HepG2 (cell line): ENCODE results near the gene SBNO2. TPM values are rescaled to one million over a fixed set of nuclear protein-coding genes. Genes with fewer than 3 reads are reported as not detected.

Experiments used
- AGO1 ChIP-seq: fragments of 200-400 bp; formaldehyde crosslinking; IDR thresholded peaks from 2 replicates; pipeline ENCODE4 v1.6.1; 2017; ENCODE audit warnings: mild to moderate bottlenecking, low read depth, low read length, moderate library complexity; ENCODE audit not compliant: poor library complexity, severe bottlenecking
- HHEX ChIP-seq: IDR thresholded peaks from 2 replicates; pipeline ENCODE4 v1.6.1; 2016; ENCODE audit warnings: control low read depth
- KDM5B ChIP-seq: sonication (generic); formaldehyde crosslinking; IDR thresholded peaks from 2 replicates; pipeline ENCODE4 v1.4.0; 2020; ENCODE audit warnings: missing genetic modification reagents, mild to moderate bottlenecking, borderline replicate concordance
- KMT2B ChIP-seq: IDR thresholded peaks from 2 replicates; pipeline ENCODE4 v1.6.1; 2016; ENCODE audit warnings: missing genetic modification reagents, missing compliant biosample characterization
- MBNL3 ChIP-seq: fragments of 250-450 bp; sonication (Bioruptor Pico); conservative IDR thresholded peaks from 2 replicates; pipeline ENCODE4 v1.8.0; 2022; ENCODE audit warnings: mild to moderate bottlenecking, inconsistent platforms
- MED13 ChIP-seq: sonication (generic); formaldehyde crosslinking; IDR thresholded peaks from 2 replicates; pipeline ENCODE4 v1.5.0; 2020; ENCODE audit warnings: missing genetic modification reagents
- NBN ChIP-seq: fragments of 450-650 bp; conservative IDR thresholded peaks from 2 replicates; pipeline ENCODE4 v1.6.1; 2017
- RARA ChIP-seq: IDR thresholded peaks from 2 replicates; pipeline ENCODE4 v1.6.1; 2016; ENCODE audit warnings: missing genetic modification reagents, missing compliant biosample characterization
- RFXAP ChIP-seq: sonication (generic); formaldehyde crosslinking; IDR thresholded peaks from 2 replicates; pipeline ENCODE4 v1.4.0; 2020; ENCODE audit warnings: missing genetic modification reagents, borderline replicate concordance
- SIX4 ChIP-seq: sonication (generic); formaldehyde crosslinking; IDR thresholded peaks from 2 replicates; pipeline ENCODE4 v1.4.0; 2020; ENCODE audit warnings: missing genetic modification reagents
- SOX5 ChIP-seq: IDR thresholded peaks from 2 replicates; pipeline ENCODE4 v1.6.1; 2016; ENCODE audit warnings: borderline replicate concordance
- ZBTB38 ChIP-seq: sonication (generic); formaldehyde crosslinking; IDR thresholded peaks from 2 replicates; pipeline ENCODE4 v1.5.1; 2020; ENCODE audit warnings: mild to moderate bottlenecking, missing genetic modification reagents
- ZFP36 ChIP-seq: fragments of 150-350 bp; IDR thresholded peaks from 2 replicates; pipeline ENCODE4 v1.6.1; 2018; ENCODE audit warnings: borderline replicate concordance, low read length, low read depth; ENCODE audit not compliant: partially characterized antibody
- ZKSCAN8 ChIP-seq: IDR thresholded peaks from 2 replicates; pipeline ENCODE4 v1.6.1; 2016; ENCODE audit warnings: borderline replicate concordance, missing genetic modification reagents, missing compliant biosample characterization
- ZMAT3 ChIP-seq: sonication (generic); formaldehyde crosslinking; conservative IDR thresholded peaks from 2 replicates; pipeline ENCODE4 v1.7.0; 2021; ENCODE audit warnings: missing genetic modification reagents
- ZNF3 ChIP-seq: IDR thresholded peaks from 2 replicates; pipeline ENCODE4 v1.7.0; 2017; ENCODE audit warnings: inconsistent platforms
- ZNF367 ChIP-seq: sonication (generic); formaldehyde crosslinking; IDR thresholded peaks from 2 replicates; pipeline ENCODE4 v1.4.0; 2020; ENCODE audit warnings: missing genetic modification reagents, borderline replicate concordance
- ZNF557 ChIP-seq: sonication (generic); formaldehyde crosslinking; IDR thresholded peaks from 2 replicates; pipeline ENCODE4 v1.4.0; 2020; ENCODE audit warnings: missing genetic modification reagents
- ZNF577 ChIP-seq: sonication (generic); formaldehyde crosslinking; IDR thresholded peaks from 2 replicates; pipeline ENCODE4 v1.4.0; 2020; ENCODE audit warnings: mild to moderate bottlenecking, low read depth, missing genetic modification reagents, borderline replicate concordance
- ZNF674 ChIP-seq: sonication (generic); formaldehyde crosslinking; IDR thresholded peaks from 2 replicates; pipeline ENCODE4 v1.5.0; 2020; ENCODE audit warnings: low read depth, mild to moderate bottlenecking, missing genetic modification reagents
- ZNF781 ChIP-seq: sonication (generic); formaldehyde crosslinking; IDR thresholded peaks from 2 replicates; pipeline ENCODE4 v1.5.1; 2020; ENCODE audit warnings: borderline replicate concordance, mild to moderate bottlenecking, missing genetic modification reagents; ENCODE audit errors: not compliant biosample characterization
- ZNF839 ChIP-seq: sonication (generic); formaldehyde crosslinking; IDR thresholded peaks from 2 replicates; pipeline ENCODE4 v1.4.0; 2020; ENCODE audit warnings: missing genetic modification reagents, mild to moderate bottlenecking, borderline replicate concordance
- ZSCAN31 ChIP-seq: sonication (generic); formaldehyde crosslinking; IDR thresholded peaks from 2 replicates; pipeline ENCODE4 v1.5.0; 2020; ENCODE audit warnings: low read depth, mild to moderate bottlenecking, missing genetic modification reagents
- polyA plus RNA-seq, 8 experiments: library from polyadenylated mRNA; depleted of rRNA in 3 of 8; stranded (reverse) in 7 of 8; unstranded in 1 of 8; fragments of >200 nt; fragmentation: Illumina TruSeq in 4 of 8; extraction: Trizol in 4 of 8; gene quantifications; 2 replicates each; pipeline versions ENCODE4 v1.2.1 to v1.2.3, GENCODE V29; 2011 to 2016; ENCODE audit warnings: low read depth in 4 of 8, missing spikeins in 1 of 8, mixed read lengths in 1 of 8; ENCODE audit not compliant: insufficient read depth in 1 of 8
- total RNA-seq, 5 experiments: library from RNA; depleted of rRNA; stranded (reverse); fragments of >200 nt; fragmentation: Illumina TruSeq; extraction: Trizol; gene quantifications; 2 replicates each; pipeline ENCODE4 v1.2.3, GENCODE V29; 2016; ENCODE audit warnings: low read depth in 1 of 5
- TF ChIP-seq, protein P1 (sequence below): sonication (generic); formaldehyde crosslinking; IDR thresholded peaks from 2 replicates; pipeline ENCODE4 v1.8.1; 2023; ENCODE audit warnings: mild to moderate bottlenecking, missing genetic modification reagents
- TF ChIP-seq, protein P2 (sequence below): sonication (generic); formaldehyde crosslinking; conservative IDR thresholded peaks from 2 replicates; pipeline ENCODE4 v1.5.0; 2020; ENCODE audit warnings: missing genetic modification reagents
- TF ChIP-seq, protein P3 (sequence below): sonication (generic); formaldehyde crosslinking; conservative IDR thresholded peaks from 2 replicates; pipeline ENCODE4 v1.8.0; 2022; ENCODE audit warnings: mild to moderate bottlenecking, moderate library complexity, missing genetic modification reagents

The SBNO2 gene
- total and polyA plus RNA-seq, 2 of the 13 experiments (the other 11 are each of a cell fraction or from before 2014, with no cell fraction given), result 8.6 to 10.4 TPM

DNA sequence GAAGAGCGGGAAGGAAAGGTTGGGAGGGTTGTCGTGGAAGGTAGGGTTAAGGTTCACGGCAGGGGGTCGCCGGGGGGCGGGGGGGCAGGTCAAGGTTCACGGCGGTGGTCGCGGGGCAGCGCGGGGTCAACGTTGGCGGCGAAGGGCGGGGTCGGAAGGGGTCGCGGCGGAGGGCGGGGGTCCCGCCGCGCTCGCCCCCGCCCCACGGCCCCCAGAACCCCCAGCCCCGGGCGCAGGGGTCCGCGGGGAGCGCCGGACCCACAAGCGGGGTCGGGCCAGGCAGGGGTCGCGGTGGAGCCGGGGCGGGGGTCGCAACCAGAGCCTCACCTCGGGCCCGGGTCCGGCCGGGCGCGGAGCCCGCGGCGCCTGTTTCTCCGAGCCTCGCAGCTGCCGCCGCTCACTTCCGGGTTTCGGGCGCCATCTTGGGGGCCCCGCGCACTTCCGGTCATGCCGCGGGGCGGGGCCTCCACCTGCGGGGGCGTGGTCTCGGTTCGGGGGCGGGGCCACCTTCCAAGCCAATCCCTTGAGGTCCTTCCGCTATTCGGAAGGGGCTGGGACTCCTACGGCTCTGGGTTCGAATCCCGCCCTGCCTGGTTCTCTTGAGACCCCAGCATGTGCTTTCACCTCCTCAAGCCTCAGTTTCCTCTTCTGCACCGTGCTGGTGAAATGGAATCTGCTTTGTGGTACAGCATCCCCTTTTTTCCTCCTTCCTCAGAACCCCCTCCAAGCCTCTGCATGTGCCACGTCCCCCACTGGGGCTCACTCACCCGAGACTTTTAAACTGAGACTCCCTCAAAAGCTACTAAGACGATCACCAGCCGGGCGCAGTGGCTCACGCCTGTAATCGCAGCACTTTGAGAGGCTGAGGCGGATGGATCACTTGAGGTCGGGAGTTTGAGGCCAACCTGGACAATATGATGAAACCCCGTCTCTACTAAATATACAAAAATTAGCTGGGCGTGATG, at the start of gene SBNO2 (continued):
- TF ChIP-seq ZBTB38 (peak; percentile 71), SOX5 (no peak), ZMAT3 (CRISPR knock-in tag) (no peak), ZFP36 (no peak), HHEX (no peak), ZNF3 (CRISPR knock-in tag) (no peak), ZNF577 (no peak), MED13 (CRISPR knock-in tag) (0 out of 2 replicates have a peak, but pooled peaks have one; percentile 48), ZKSCAN8 (CRISPR knock-in tag) (no peak), KMT2B (no peak), RFXAP (CRISPR knock-in tag) (no peak), NBN (no peak), SIX4 (no peak), ZNF674 (CRISPR knock-in tag) (no peak), ZSCAN31 (CRISPR knock-in tag) (0 out of 2 replicates have a peak, but pooled peaks have one; percentile 11), AGO1 (peak; percentile 40), ZNF557 (CRISPR knock-in tag) (0 out of 2 replicates have a peak, but pooled peaks have one; percentile 21), KDM5B (CRISPR knock-in tag) (peak; percentile 27; the same call in 1 of the 2 replicates), MBNL3 (no peak), ZNF367 (CRISPR knock-in tag) (no peak), ZNF839 (CRISPR knock-in tag) (no peak), RARA (CRISPR knock-in tag) (no peak), ZNF781 (CRISPR knock-in tag) (no peak)
- TF ChIP-seq, protein P1, sequence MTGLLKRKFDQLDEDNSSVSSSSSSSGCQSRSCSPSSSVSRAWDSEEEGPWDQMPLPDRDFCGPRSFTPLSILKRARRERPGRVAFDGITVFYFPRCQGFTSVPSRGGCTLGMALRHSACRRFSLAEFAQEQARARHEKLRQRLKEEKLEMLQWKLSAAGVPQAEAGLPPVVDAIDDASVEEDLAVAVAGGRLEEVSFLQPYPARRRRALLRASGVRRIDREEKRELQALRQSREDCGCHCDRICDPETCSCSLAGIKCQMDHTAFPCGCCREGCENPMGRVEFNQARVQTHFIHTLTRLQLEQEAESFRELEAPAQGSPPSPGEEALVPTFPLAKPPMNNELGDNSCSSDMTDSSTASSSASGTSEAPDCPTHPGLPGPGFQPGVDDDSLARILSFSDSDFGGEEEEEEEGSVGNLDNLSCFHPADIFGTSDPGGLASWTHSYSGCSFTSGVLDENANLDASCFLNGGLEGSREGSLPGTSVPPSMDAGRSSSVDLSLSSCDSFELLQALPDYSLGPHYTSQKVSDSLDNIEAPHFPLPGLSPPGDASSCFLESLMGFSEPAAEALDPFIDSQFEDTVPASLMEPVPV (CRISPR knock-in tag), result no peak
- TF ChIP-seq, protein P2, sequence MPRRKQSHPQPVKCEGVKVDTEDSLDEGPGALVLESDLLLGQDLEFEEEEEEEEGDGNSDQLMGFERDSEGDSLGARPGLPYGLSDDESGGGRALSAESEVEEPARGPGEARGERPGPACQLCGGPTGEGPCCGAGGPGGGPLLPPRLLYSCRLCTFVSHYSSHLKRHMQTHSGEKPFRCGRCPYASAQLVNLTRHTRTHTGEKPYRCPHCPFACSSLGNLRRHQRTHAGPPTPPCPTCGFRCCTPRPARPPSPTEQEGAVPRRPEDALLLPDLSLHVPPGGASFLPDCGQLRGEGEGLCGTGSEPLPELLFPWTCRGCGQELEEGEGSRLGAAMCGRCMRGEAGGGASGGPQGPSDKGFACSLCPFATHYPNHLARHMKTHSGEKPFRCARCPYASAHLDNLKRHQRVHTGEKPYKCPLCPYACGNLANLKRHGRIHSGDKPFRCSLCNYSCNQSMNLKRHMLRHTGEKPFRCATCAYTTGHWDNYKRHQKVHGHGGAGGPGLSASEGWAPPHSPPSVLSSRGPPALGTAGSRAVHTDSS, result no peak
- TF ChIP-seq, protein P3, sequence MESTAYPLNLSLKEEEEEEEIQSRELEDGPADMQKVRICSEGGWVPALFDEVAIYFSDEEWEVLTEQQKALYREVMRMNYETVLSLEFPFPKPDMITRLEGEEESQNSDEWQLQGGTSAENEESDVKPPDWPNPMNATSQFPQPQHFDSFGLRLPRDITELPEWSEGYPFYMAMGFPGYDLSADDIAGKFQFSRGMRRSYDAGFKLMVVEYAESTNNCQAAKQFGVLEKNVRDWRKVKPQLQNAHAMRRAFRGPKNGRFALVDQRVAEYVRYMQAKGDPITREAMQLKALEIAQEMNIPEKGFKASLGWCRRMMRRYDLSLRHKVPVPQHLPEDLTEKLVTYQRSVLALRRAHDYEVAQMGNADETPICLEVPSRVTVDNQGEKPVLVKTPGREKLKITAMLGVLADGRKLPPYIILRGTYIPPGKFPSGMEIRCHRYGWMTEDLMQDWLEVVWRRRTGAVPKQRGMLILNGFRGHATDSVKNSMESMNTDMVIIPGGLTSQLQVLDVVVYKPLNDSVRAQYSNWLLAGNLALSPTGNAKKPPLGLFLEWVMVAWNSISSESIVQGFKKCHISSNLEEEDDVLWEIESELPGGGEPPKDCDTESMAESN (CRISPR knock-in tag), result no peak
